Left ventricle myocardium inferior (tissue), 1 donor: ENCODE data around the gene GTF2F1. TPM values are rescaled to one million over a fixed set of nuclear protein-coding genes. Genes with fewer than 3 reads are reported as not detected.

Source experiments
- DNase-seq: peaks from one replicate; pipeline ENCODE4 v3.0.0-alpha.2; 2020
- H3K27ac ChIP-seq: fragments of 200-600 bp; replicated peaks from 2 replicates; pipeline ENCODE4 v1.8.0; 2021
- H3K27me3 ChIP-seq: fragments of 200-600 bp; 2 replicates; pipeline ENCODE4 v1.8.0; 2021; ENCODE audit warnings: low read depth
- H3K36me3 ChIP-seq: fragments of 200-600 bp; 2 replicates; pipeline ENCODE4 v1.8.0; 2021
- H3K4me1 ChIP-seq: fragments of 200-600 bp; 2 replicates; pipeline ENCODE4 v1.8.0; 2021
- H3K4me3 ChIP-seq: fragments of 200-600 bp; 2 replicates; pipeline ENCODE4 v1.8.0; 2021; ENCODE audit warnings: mild to moderate bottlenecking, moderate library complexity
- H3K9me3 ChIP-seq: fragments of 200-600 bp; replicated peaks from 2 replicates; pipeline ENCODE4 v1.8.0; 2021
- CTCF ChIP-seq: fragments of 200-600 bp; IDR thresholded peaks from 2 replicates; pipeline ENCODE4 v1.8.0; 2021; ENCODE audit warnings: antibody characterized with exemption, mild to moderate bottlenecking, borderline replicate concordance
- intact Hi-C: fragments of 100-400 bp; cut with micrococcal nuclease; formaldehyde crosslinking; loops from one replicate; pipeline ENCODE4 v1.11.0; 2022
- microRNA-seq: library from miRNA; unstranded; fragments of <30 nt; microRNA quantifications from one replicate; pipeline ENCODE4 v1.2.0, GENCODE V29; 2020
- total RNA-seq: library from RNA; stranded (reverse); fragmentation: NEBNext Ultra II Directional; extraction: Animal tissue kit (Norgen Biotek cat#: 25700); gene quantifications from one replicate; pipeline ENCODE4 v1.2.1, GENCODE V29; 2021
- donor health status: DM: no; HTN: yes; CAD: no; lungs with severe emphysema.

GTF2F1 gene
- total RNA-seq, 1 donor from 2014 or later = 33.8 TPM

DNA sequence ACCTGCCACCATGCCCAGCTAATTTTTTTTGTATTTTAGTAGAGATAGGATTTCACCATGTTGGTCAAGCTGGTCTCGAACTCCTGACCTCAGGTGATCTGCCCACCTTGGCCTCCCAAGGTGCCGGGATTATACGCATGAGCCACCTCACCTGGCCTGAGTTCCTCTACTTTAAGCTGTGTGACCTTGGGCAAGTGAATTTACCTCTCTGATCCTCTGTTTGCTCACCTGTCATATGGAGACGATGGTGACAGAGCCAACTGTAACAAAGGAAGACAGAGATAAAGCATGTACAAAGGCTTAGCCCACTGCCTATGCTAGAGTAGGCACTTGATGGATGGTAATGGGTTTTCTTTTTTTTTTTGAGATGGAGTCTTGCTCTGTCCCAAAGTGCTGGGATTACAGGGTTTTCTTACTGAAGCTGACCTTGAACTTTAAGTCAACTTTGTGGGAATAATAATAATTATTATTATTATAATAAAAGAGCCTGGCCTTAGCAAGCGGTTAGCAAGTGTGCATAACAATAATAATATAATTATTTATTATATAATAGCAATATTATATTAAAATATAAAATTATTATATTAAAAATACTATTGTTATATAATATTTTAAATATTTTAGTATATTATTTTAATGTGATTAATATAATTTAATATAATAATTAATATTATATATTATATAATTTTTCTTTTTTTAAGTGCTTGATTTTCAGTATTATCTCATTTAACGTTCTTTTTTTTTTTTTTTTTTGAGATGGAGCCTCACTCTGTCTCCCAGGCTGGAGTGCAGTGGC lies 58.3 kb downstream of the GTF2F1 start:
- Histone ChIP-seq H3K27me3 (peaks cover 28% of the 10 kb centered on the region), H3K4me3 (no peak overlapping the region), H3K36me3 (no peaks in the 10 kb centered on the region), H3K4me1 (no peaks in the 10 kb centered on the region), H3K27ac (no peak overlapping the region), H3K9me3 (no peaks in the 10 kb centered on the region)
- no peak for DNase-seq
- TF ChIP-seq CTCF = no peak
- intact Hi-C loops = no loop called here

DNA sequence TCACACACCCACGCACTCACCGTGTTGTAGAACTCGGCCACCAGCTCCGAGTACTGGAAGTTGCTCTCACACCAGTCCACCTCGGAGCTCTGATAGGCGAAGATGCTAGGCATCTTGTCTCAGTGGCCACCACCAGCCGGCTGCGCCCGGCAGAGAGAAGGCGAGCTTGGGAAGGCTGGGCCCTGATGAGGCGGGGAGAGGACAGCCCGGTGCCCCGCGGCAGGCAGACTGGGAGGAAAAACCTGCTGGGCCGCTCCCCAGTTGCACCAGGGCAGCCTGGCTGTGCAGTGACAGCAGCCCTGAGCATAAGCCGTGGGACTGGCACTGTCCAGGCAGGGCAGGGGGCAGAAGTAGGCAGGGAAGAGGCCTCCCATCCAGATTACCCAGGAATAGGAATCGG lies 59.5 kb downstream of the GTF2F1 start, which contains the start of gene ACER1:
ACER1 (minus strand) TSS at position 174 of the 400 bp plus-strand sequence; CDS start at position 113, 61 bp downstream.
- DNase-seq = no peak
- Histone ChIP-seq H3K36me3 (no peaks in the 10 kb centered on the region), H3K27ac (no peak within 1 kb of the TSS), H3K4me1 (no peaks in the 10 kb centered on the region), H3K9me3 (no peaks in the 10 kb centered on the region), H3K4me3 (no peak within 1 kb of the TSS), H3K27me3 (peaks cover 28% of the 10 kb centered on the region)
- intact Hi-C loops = no loop called here
- TF ChIP-seq CTCF = no peak

Small RNA genes within 50 kb of the gene (microRNA-seq; reads per million reads assigned to microRNA genes)
- gene MIR3940 = 0.94 reads per million
- gene MIR6790 = not detected
- gene MIR6885 = not detected

Other genes starting within 250 kb of the GTF2F1 start
- 36.0 TPM for gene MLLT1, start 113.2 kb downstream of the GTF2F1 start, total RNA-seq
- gene ACER1, start 59.6 kb downstream of the GTF2F1 start, total RNA-seq = not detected
- 72.3 TPM for gene CLPP, start 31.6 kb downstream of the GTF2F1 start, total RNA-seq
- gene ALKBH7, start 20.4 kb downstream of the GTF2F1 start, total RNA-seq = 142 TPM
- 1.2 TPM for gene PSPN, start 17.2 kb downstream of the GTF2F1 start, total RNA-seq
- gene KHSRP, start 31.6 kb upstream of the GTF2F1 start, total RNA-seq = 81.9 TPM
- gene SLC25A41, start 40.6 kb upstream of the GTF2F1 start, total RNA-seq = 0.16 TPM
- gene SLC25A23, start 66.6 kb upstream of the GTF2F1 start, total RNA-seq = 116 TPM
- not detected for gene CRB3, start 71.1 kb upstream of the GTF2F1 start, total RNA-seq
- gene DENND1C, start 88.6 kb upstream of the GTF2F1 start, total RNA-seq = 1.2 TPM
- 3.3 TPM for gene TUBB4A, start 109.1 kb upstream of the GTF2F1 start, total RNA-seq
- gene TNFSF9, start 137.9 kb upstream of the GTF2F1 start, total RNA-seq = 0.38 TPM
- gene CD70, start 198.0 kb upstream of the GTF2F1 start, total RNA-seq = not detected